HG03175 (cell line): ENCODE data around the gene KCNN2.

Source experiments
- ATAC-seq: cut with Tn5 transposase; IDR thresholded peaks from one replicate; pipeline ENCODE4 v1.9.1; 2021; ENCODE audit warnings: mild to moderate bottlenecking, moderate library complexity; ENCODE audit not compliant: unreplicated experiment

The KCNN2 gene

DNA sequence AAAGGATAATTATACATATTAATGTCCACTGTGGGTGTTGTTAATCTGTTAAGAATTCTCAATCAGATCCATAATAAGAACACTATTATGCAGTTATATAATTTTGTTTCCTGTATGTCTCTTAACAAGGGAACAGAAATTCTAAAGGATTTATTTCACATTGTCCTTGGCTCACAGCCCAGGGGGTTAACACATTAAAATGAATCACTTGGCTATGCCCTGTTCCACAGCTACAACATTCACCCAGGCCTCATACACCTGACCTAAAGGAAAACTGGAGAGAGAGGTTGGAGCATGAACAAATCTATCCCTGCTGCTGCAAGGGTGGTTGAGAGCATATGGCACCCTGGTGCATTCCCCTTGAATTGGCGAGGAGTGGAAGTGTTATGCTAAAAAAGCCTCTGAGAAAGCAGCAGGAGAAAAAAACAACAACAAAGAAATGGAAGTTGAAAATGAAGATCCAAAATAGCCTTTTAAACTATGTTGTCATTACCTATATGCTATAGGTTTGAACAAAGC lies 116.0 kb downstream of the KCNN2 start:
- ATAC-seq = no peak

DNA sequence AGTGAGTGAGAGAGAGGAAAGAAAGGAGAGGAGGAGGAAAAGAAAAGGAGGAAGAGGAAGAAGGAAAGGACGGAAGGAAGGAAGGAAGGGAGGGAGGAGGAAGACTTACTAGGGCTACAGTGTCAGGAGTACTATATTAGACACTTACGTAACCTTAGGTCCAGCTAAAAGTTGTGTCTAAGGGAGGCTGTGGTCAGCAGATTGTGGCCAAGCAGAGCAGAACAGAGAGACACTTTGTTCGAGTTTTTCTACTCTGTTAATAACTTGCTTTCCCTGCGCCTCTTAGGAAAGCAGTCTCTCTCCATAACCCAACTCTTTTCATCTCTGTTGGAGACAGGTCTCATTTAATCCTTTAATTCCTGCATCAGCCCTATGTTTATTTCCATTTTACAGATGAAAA lies 138.9 kb downstream of the KCNN2 start:
- no peak for ATAC-seq

DNA sequence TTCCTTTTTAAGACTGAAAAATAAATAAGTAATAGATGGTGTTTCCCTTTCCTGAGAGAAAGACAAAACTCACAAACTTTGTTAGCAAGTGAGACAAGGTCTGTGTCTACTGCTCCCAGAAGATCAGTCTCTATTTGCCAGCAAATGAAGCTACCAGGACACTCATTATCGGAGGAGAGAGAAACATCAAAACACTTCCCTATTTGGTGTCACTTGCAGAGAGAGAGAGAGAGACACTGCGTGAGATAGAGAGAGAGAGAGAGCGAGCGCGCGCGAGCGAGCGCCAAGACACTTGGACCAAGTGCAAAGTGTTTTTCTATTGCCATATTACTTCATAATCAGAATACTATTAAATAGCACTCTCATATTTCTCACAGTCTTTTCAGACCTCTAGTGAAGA lies 142.7 kb downstream of the KCNN2 start:
- no peak for ATAC-seq

DNA sequence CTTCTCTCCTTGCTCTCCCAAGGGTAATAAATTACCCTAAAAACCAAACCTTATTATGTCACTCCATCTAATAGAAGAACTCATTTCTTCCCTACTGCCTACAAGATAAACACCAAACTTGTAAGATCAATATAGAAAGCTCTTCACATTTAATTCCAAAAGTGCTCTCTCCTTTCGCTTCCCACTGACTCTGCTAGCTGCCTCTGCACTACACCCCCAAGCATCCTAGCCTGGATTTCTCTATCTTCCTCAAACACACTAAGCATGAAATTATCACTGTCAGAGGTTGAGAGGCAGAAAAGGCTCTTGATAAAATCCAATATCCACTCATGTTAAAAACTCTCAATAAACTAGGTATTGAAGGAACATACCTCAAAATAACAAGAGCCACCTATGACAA lies 162.4 kb downstream of the KCNN2 start:
- no peak for ATAC-seq

- no peak for ATAC-seq
These were observed 182.7 kb downstream of the KCNN2 start for GRCh38 chr5:114544561-114544960.
